ENCODE measurements around the gene KIF1A.
"Not testable (repeated sequence)": the region's sequence is repeated elsewhere in the genome, so short reads cannot be mapped to it uniquely, and the experiment has no call there.

KIF1A gene

DNA sequence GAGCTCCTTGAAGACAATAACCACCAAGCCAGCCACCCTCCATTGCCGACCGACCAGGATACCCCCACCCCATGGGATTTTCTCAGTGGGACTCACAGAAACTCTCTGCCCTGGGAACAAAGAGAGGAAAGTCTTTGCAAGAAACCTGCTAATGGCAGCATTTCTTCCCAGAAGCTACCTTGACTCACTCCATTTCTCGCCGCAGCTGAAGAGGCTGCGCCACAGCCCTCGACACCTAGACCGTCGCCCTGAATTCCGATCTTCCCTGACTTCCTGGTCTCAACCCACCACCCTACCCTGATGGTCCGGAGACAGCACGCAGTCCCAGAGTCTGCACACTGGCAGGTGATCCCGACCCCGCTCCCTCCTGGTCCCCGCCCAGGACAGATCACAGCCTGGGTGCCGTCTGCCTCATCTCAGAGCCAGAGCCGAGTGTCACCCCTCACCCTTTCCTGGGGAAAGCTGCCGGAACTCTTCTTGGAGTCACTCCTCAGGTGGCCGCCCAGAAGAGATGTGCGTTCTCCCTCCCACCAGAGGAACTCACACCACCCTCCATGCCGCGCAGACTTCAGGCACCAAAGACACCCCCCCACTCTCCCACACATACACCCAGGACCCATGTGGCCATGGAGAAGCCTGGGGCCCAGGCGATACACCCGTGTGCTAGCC, 103.8 kb downstream of the KIF1A start:
- no peak for DNase-seq

DNA sequence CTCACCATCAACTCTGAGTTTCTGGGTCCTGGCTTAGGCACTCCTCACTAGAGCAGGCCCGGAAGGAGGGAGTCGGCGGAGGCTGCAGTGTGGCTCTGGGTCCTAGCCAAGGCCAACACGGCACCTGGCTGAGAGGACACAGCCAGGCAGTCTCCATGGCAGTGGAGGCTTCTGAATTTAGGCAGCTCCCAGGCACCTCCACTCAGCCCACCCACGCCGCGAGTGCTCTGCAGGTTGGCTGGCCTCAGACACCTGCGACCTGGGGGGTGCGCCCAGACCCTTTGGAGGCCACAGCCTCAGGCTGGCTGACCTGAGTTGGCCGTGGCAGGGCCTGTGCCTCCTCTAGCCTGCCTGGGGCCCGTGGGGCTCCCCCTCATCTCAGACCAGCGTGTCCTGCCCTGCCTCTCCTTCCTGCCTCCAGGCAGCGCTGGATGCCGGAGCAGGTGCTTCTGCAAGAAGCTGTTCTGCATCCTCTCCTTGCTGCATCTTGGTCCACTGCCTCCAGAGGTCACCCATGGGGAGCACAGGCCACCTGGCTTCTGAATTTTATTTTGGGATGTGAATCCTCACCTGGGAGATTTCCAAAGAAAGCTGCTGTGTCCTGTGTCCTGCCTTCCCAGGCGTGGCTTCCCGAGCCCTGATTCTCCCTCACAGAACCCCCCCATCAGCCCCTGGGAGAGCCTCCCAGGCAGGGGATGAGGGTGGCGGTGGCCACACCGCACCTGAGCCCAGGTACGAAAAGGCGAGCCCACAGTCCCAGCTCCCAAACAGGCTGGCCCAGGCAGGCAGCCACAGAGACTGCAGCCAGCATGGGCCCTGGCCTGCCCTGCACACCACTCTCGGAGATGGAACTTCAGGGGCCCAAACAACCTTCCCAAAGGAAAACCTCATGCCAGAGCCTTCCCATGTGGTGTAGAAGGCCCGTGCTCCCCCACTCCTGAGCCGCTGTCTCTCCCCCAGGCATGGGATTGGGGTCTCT, 105.0 kb downstream of the KIF1A start:
- DNase-seq, result no peak

DNA sequence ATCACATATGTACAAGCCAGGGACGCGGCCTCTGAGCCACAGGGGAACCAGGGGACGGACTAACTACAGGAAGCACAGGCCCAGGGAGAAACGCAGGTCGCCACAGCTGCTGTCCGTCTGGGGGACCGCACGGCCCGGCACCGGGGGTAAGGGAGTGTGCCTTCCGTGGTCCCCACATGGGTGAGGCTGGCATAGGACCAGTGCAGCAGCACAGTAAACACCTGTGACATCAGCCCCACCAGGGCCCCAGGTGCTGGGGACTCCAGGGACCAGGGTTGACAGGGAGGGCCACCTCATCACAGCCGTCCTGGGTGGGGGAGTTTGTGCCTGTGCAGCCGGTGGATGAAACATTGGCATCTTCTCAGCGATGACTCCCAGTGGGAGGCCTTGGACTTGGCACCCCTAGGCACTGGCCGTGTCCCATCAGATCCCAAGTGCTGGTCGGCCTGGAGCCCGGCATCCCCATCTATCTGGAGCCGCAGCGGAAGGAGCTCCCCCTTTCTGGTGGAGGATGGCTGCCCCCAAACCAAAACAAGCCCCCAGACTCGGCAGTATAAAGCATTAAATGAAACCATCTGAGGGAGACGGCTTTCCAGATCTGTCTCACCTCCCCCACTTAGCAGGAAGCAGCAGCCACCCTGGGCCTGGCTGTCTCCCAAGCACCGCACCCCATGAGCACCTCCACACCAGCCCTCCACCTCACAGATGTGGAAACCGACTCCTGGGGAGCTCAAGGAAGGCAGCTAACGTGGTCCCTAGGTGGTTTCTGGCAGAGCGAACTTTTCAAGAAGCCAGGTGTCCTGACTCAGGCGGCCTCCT, 105.9 kb downstream of the KIF1A start:
- DNase-seq, result no peak

DNA sequence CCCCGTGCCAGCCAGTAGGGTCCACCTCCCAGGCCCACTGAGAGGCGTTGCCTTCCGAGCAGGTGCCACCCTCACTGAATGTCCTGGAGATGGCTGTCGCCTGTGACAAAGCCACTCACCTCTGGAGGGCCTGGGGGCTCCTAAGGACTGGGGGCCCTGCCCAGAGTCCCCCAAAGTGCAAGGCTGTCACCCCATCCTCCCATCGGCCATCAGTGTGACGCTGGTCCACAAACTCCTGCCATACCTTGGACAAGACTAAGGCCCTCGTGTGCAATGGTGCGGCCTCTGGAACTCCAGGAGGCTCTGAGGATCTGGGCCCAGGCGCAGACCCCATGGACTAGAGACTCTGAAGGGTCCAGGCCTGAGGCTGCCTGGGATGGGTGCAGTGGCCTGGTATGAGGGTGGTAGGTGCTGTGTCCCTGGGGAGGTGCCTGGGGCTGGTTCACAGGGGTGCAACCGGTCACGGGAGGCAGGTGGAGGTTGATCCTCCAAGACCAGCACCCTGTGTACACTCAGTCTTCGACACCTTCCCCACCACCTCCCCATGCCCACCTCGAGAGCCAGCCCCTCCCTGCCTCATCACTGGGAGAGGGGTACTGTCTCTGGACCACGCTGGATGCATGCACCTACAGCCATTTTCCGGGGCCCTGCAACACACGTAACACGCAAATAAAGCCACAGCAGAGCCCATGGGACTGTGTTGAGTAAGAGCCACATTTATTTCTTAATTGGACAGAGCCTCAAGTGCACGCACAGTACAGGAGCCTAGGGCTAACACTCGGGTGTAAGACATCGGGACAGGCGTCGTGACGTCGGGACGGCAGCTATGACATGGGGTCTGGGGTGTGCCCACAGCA, 106.7 kb downstream of the KIF1A start:
- DNase-seq, result no peak

DNA sequence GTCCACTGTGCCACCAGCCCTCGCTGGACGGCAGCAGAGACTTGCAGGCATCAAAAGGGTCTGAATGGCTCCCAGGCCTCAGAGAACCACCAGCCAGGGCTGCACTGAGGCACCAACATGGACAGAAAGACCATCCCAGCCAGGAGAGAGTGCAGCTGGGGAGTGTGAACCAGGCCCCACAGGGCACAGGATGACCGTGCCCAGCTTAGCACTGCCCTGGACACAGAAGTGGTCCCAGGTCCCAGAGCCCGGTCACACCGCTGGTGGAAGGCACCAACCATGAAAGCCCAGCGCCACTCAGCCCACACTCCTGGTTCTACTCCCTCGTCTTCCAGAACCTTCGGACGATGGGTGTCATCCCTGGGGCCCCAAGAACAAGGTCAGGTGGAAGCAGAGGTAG, 107.9 kb downstream of the KIF1A start:
- DNase-seq, result no peak

DNA sequence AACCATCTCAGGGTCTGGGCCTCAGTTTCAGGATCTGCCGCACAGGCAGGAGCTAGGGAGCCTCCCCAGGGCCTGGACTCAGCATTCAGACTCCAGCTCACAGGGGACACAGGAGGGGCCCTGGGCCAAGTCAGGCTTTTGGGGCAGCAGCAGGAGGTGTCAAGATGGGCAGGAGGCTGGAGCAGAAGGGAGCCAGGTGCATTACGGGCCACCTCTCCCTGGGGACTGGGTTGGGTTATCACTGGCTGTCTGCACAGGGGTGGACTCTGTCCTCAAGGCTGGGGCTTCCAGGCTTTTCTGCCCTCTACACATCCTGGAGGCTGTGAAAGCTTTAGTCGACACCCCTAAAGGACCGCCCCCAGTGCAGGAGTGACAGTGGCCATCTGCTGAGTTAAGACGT, 108.3 kb downstream of the KIF1A start:
- DNase-seq, result no peak

DNA sequence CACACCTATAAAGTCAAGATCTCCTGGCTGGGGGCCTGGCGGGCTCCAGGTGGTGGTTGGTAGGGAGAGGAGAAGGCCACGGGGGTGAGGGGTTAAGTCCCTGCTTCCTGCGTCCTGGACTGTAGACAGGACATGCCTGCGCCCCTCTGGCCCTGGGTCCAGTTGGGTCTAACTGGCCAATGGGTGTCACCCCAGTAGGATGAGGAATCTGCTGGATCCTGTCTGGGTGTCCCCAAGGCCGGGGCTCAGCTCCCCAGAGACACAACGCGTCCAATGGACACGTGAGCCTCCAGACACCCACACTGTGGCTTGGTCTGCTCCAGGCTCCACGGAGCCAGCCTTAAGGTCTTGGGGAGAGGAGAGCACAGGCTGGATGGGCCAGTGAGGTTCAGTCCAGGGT, 108.7 kb downstream of the KIF1A start:
- DNase-seq, result no peak

DNA sequence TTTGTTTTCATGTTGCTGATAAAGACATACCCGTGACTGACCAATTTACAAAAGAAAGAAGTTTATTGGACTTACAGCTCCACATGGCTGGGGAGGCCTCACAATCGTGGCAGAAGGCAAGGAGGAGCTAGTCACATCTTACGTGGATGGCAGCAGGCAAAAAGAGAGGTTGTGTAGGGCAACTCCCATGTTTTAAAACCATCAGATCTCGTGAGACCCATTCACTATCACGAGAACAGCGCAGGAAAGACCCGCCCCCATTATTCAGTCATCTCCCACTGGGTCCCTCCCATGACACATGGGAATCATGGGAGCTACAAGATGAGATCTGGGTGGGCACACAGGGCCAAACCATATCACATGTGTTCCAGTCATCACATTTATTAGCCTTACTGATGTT, 111.6 kb downstream of the KIF1A start:
- DNase-seq, result no peak

DNA sequence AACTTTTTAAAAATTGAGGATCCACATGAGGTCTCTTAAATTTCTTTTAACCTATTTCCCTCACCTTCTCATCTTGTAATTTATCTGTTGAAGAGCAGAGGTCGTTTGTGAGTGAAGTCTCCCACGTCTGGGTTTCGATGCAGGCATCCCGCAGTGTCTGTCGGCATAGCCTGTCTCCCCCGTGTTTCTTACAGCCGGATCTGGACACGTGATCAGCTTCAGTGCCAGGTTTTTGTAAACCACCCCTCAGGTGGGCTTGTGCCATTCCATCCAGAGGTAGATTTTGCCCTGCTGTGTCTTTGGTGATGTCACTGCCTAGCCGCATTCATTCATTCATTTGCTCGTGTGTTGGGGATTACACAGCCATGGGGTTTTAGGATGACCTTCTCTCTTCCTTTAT, 112.2 kb downstream of the KIF1A start:
- DNase-seq, result no peak

DNA sequence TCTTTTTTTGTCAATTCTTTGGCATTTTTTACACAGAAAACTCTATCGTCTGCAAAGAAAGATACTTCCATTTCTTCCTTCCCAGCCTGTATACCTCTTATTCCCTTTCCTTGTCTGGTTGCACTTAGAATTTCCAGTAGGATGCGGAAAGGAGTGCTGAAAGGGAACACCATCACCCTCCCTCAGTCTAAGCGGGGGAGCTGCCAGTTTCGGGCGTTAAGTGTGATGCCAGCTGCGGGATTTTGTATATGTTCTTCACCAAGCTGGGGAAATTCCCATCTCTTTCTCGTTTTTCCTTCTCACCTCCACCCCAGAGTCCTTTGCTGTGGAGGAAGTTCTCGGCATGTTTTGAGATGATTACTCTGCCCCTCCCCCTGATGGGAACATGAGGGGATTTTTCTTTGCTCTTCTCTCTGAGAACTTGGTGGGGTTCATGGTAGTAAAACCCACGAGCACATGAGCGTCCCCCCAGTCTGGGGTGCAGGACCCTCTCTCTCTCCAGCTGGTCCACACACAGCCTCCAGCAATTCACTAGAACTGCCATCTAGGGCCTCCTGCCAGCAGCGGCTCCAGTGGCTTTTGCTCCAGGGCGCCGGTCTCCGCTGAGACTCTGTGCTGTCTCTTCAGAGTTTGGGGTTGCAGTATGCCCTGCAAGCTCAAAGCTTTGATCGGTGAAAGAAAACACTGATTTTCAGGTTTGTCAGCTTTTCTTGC, 112.8 kb downstream of the KIF1A start:
- DNase-seq, result no peak

DNA sequence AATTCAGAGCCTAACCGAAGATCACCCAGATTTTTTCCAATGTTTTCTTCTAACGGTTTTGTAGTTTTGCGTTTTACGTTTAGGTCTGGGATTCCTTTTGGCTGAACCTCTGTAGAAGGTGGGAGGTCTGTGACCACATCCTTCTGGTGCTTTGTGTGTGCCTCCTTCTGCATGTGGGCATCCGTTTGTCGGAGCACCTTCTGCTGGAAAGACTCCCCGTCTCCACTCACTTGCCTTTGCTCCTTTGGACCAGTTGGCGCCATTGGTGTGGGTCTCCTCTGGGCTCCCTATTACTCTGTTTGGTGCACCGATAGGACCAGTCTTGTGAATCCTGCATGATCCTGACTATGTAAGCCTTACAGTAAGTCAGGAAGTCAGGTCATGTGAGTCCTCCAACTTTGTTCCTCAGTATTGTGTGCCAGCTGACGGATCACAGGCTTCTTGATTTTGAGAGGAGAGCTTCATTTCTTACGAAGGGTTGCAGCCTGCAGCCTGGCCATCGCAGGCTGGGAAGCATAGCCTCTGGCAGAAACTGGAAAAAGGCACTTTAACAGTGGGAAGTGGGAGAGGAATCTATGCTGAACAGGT, 114.7 kb downstream of the KIF1A start:
- no peak for DNase-seq

DNA sequence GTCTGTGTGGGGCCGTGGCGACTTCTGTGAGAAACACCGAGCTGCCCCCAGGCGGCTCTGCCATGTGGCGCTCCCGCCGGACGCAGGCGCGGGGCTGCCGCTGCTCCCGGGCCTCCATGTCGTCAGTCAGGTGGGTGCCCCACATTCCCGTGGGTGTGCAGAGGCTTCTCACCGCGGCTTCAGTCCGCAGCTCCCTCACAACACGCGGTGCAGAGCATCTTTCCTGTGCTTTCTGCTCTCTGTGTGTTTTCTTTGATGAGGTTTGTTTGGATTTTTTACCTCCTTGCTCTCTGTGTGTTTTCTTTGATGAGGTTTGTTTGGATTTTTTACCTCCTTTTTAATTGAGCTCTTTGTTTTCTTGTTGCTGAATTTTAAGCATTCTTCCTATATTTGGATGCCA, 115.4 kb downstream of the KIF1A start:
- no peak for DNase-seq

DNA sequence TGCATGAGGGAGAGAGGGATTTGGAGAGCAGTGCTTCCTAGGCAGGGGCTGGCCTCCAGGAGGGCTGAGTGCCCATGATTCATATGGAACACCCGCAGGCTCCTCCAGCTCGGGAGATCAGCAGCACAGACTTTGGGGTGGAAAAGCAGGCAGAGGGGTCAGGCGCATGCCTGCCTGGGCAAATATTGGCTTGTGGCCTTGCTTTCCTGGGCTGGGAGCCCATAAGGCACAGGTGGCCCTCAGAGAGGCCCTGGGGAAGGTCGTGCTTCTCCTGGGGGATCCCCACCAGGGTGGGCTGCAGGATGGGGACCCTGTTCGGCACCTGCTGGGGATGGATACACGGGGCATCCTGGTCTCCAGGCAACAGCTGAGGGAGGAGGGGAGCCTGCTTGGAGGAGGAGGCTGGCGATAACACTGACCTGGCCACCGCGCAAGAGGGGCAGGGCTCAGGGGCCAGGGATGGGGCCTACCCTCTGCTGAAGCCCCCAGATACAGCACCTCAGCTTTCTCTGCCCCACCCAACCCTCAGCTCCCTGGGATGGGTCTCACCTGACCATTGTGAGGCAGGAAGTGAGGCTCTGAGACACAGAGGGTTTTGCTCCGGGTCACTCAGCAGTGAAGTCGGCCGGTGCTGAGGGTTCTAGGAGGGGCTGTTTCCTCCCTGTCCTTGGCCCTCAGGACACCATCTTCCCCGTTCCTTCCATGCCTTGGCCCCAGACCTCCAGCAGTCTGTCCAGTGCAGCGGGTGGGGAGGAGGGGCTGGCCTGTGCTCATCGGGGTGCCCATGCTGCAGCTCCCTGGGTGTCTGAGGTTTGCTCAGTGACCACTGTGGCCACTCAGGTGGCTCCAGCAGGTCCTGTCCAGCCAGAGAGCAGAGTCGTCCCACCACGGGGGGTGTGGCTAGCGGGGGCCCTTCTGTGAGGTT, 116.3 kb downstream of the KIF1A start:
- no peak for DNase-seq

DNA sequence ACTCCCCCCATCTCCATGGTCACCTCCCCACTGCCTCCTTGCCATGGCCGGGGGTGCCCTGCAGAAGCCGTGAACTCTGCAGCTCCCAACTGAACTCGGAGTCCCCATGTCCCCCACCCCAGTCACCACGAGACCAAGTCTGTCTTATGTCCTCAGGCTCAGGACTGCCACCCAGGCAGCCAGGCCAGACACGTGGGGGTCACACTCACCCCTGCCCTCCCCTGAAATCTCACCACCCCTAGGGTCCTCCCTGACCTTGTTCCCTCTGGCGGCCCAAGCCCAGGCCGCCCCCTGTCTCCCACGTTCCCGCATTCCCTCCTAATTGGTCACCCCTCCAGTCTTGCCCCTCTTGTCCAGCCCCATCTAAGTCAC, 117.4 kb downstream of the KIF1A start:
- DNase-seq, result no peak

DNA sequence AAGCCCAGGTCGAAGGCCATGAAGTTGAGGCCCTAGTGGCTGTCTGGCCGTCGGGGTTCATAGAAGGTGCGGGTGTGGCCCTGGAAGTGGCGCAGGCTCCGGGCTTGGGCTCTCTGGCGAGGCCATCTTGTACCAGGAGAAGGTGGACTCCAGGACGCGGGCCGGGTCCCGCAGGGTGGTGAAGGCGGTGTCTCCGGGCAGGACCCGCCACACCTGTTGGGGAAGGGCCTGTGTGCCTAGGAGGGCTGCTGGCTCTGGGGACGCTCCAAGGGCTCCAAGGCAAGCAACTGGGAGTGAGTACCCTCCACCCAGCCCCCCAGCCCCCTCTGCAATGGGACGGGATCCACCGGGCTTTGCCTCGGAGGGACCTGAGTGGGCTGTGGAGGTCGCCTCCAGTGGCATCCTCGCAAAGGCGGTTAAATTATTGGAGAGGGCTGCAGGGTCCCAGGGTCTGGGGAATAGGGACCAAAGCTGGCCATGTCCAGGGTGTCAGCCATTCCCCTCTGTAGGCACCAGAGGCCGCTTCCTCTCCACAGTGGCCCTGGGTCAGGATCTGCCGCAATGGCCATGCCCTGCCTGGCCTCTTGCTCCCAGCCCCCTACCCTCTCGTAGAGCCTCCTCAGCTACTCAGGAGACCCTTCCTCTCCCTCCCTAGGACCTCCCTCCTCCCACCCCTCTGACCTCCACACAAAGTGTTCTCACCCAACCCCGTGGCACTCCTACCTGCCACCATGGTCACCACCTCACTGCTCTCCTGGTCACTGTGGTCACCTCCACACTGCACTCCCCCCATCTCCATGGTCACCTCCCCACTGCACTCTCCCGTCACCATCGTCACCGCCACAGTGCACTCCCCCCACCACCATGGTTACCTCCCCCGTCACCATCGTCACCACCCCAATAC, 118.0 kb downstream of the KIF1A start:
- DNase-seq, result no peak

DNA sequence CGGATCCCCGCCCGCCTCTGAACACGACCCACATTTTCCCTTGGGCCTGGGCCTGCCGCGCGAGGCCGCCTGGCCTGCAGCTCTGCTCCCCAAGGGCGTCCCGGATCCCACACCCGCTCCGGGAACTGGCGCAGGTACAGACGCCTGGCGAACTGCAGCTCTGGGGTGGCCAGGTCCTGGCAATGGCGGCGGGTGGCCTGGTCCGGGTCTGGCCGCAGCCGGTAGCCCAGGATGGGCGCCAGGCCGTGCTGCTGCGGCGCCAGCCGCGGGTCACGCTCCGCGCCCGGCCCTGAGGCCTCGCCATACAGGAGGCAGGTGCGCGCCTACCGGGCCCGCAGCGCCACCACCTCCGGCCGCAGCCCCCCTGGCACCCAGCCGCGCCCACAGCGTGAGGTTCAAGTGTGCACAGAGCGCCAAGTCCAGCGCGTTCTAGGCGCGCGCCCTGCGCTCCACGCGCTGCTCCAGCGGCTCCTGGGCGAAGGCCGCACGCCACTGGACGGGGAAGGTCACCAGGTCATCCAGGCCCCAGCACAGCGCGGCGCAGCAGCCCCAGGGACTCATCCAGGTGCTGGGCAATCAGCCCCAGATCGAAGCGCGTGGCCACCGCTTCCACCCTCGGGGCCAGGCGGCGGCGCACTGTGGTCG, 118.8 kb downstream of the KIF1A start:
- no peak for DNase-seq

DNA sequence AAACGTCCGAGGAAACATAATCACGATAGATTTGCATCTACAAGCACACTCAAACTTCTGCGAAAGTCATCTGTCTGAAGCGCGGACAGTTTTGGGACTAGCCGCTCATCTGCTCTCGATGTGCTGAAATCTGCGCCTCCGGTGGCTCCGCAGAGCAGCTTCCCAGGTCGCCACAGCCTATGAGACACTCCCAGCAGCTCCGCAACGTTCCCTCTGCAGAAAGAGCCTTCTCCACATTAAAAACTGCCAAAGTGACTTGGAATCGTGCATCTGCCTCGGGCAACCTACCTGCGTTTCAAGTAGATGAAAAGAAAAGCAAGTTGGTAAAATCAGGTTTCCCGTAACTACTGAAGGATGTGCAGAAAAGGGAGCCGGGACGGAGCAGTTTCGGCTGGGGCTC, 119.4 kb downstream of the KIF1A start:
- DNase-seq, result not testable (repeated sequence)

DNA sequence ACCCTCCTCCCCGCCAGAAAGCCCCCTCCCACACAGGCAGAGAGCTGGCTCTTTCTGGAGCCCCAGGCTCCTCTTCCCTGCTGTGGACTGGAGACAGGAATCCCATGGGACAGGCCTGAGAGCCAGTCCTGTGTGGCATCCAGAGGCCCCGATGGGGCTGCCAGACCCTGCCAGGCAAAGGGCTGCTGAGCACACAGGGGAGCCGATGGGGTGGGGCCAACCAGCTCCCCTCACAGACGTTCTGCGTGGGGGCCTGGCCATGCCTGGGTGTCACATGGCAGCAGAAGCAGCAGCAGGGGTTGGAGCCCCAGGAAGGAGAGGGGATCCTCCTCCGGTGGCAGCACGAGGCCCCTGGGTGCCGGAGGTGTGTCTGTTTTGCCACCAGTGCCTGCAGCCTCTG, 120.2 kb downstream of the KIF1A start:
- DNase-seq, result not testable (repeated sequence)

All from SIG-M5 (cell line).